ENCODE results near the gene MACROD2.

The MACROD2 gene

DNA sequence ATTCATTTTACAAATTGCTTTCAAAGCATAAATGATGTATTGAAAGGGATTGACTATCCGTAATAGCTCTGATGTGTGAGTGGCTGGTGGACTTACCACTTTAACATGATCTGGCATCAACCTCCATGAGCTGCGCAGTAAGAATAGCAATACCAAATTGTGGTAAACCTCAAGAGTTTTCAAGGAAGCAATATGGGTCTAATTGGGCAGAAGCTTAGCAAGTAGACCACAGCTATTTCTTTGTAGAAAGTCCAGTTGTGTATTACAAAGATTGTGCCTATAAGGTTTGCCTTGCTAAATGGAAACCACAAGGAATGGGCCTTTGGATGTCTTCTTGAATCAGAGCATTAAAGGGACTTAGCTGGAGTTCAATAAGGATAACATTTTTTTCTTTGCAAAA is 1841.3 kb downstream of the MACROD2 start:
- peak; percentile 43 for DNase-seq (ENCODE audit: low read depth)
- no peak for TF ChIP-seq CTCF (IDR thresholded peaks at IDR 0.05; ENCODE audit: low read depth, low read length, missing control alignments)
- H3K4me3 ChIP-seq (ENCODE audit: low read depth, low read length) = no peak overlapping the region
- in situ Hi-C loops (cut with HindIII; ENCODE audit: low sequenced_read_pairs) = no loop called here

DNA sequence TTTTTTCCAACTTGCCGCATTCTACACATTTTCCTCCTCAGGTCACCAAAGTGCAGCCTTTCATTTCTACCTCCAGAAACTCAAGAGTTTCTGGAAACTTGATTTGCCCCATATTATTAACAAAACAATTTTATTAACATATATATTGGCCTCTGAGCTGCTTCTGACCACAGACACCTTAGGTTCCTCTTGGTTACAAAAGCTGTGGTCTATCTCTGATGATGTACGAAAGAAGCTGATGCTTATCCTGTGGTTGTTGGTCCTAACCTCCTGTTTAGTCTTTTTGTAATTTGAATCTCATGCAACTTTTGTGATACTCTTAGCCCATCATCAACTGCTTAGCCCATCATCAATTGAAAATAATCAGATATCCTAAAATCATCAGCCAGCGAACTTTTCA is 1842.2 kb downstream of the MACROD2 start:
- in situ Hi-C loops (cut with HindIII; ENCODE audit: low sequenced_read_pairs) = no loop called here
- no peak for TF ChIP-seq CTCF (IDR thresholded peaks at IDR 0.05; ENCODE audit: low read depth, low read length, missing control alignments)
- no peak for DNase-seq (ENCODE audit: low read depth)
- no peak overlapping the region for H3K4me3 ChIP-seq (ENCODE audit: low read depth, low read length)

- DNase-seq (ENCODE audit: low read depth) = no peak
- in situ Hi-C loops (cut with HindIII; ENCODE audit: low sequenced_read_pairs) = no loop called here
- no peak for TF ChIP-seq CTCF (IDR thresholded peaks at IDR 0.05; ENCODE audit: low read depth, low read length, missing control alignments)
- H3K4me3 ChIP-seq (ENCODE audit: low read depth, low read length) = no peak overlapping the region
Measured at GRCh38 chr20:15838466-15838865, 1843.2 kb downstream of the MACROD2 start.

GRCh38 chr20:15840636-15841301 is 1845.5 kb downstream of the MACROD2 start:
- H3K4me3 ChIP-seq (ENCODE audit: low read depth, low read length) = no peak overlapping the region
- TF ChIP-seq CTCF (IDR thresholded peaks at IDR 0.05; ENCODE audit: low read depth, low read length, missing control alignments) = no peak
- no peak for DNase-seq (ENCODE audit: low read depth)
- in situ Hi-C loops (cut with HindIII; ENCODE audit: low sequenced_read_pairs) = no loop called here

DNA sequence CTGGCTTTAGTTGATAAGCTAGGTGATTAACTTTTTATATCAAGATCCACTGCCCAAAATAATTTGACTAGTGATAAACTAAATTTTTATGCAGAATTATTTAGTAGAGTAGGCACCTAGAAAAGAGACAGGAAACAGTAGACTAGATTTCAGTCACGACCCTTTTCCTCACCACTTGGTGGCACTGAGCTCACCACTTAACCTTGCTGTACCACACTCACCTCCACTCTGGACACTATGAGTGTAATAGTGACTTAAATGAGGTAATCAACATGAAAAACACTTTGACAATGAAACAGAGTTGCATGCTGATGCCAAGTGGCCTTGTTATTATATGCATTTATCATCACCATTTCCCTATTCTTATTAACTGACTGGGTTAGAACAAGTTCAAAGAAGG is 1847.6 kb downstream of the MACROD2 start:
- in situ Hi-C loops (cut with HindIII; ENCODE audit: low sequenced_read_pairs) = no loop called here
- no peak for TF ChIP-seq CTCF (IDR thresholded peaks at IDR 0.05; ENCODE audit: low read depth, low read length, missing control alignments)

GRCh38 chr20:15843777-15844176 is 1848.5 kb downstream of the MACROD2 start:
- in situ Hi-C loops (cut with HindIII; ENCODE audit: low sequenced_read_pairs) = no loop called here
- no peak for DNase-seq (ENCODE audit: low read depth)
- no peak for TF ChIP-seq CTCF (IDR thresholded peaks at IDR 0.05; ENCODE audit: low read depth, low read length, missing control alignments)
- no peak overlapping the region for H3K4me3 ChIP-seq (ENCODE audit: low read depth, low read length)

More for the DNA sequence above, 1847.6 kb downstream of the MACROD2 start:
- H3K4me3 ChIP-seq (ENCODE audit: low read depth, low read length) = no peak overlapping the region
- no peak for DNase-seq (ENCODE audit: low read depth)

All from astrocyte of the cerebellum (primary cell).